RPMI7951 (cell line): ENCODE results near the gene PTPRG. TPM values are rescaled to one million over a fixed set of nuclear protein-coding genes. Genes with fewer than 3 reads are reported as not detected.
"Not testable (repeated sequence)": the region's sequence is repeated elsewhere in the genome, so short reads cannot be mapped to it uniquely, and the experiment has no call there.

Experiments used
- DNase-seq: peaks from one replicate; pipeline ENCODE4 v3.0.0-alpha.2; 2012; ENCODE audit warnings: low read depth
- total RNA-seq: library from RNA; depleted of rRNA; stranded (reverse); fragments of >200 nt; shearing (Covaris generic); gene quantifications from 2 replicates; pipeline ENCODE4 v1.2.3, GENCODE V29; 2014

The PTPRG gene
- total RNA-seq, 1 experiment from 2014 or later: 43.0 TPM

DNA sequence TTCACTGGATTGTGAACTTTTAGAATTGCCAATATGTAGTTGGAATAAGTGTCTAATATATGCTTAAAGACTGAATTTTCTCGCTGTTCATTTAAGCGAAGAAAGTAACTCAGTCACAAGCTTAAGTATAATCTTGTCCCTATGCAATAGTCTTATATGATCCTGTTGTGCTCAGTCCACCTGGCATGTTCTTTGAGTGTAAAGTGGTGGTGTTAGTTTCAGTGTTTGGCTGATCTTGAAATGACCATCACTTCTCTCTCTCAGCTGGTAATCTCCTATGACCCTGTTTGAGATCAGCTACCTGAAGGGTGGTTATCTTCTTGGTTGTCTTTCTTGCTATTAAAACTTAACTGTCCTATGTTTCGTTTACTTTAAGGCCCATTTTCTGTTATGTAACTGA is 197.5 kb downstream of the PTPRG start:
- no peak for DNase-seq

DNA sequence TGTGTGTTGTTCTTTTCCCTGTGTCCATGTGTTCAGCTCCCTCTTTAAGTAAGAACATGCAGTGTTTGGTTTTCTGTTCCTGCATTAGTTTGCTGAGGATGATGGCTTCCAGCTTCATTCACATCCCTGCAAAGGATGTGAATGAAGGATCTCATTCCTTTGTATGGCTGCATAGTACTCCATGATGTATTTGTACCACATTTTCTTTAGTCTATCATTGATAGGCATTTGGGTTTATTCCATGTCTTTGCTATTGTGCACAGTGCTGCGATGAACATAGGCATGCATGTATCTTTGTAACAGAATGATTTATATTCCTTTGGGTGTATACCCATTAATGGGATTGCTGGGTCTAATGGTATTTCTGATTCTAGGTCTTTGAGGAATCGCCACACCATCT is 199.4 kb downstream of the PTPRG start:
- DNase-seq: not testable (repeated sequence)

DNA sequence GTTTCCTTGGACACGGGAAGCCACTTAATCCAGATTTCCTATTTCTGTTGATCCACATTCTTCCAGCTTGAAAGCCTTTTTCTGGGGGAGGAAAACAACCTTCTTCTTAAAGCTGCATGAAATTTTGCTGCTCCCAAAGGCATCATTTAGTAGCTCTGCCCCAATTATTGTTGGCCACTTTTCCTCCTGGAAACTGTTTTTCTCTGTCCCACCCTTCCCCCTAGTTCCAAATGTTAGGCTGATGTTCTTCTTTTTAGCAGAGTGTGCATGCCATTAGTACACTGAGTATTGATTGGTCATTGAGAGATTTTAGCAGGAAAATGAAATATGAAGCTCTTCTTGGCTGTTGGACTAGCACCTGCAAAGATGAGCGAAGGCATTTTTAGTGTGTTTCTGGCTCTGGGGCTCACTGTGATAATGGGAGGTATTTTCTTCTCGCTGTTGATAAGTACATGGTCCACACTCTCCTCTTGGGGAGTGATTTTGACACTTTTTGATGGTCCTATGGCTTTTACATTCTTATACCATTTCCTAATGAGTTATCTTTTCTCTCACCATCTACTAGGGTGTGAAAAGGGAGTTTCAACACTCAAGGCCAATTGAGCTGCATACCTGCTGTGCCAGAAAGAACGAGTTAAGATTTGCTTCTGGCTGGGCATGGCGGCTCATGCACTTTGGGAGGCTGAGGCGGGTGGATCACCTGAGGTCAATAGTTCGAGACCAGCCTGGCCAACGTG is 200.5 kb downstream of the PTPRG start:
- DNase-seq: no peak

DNA sequence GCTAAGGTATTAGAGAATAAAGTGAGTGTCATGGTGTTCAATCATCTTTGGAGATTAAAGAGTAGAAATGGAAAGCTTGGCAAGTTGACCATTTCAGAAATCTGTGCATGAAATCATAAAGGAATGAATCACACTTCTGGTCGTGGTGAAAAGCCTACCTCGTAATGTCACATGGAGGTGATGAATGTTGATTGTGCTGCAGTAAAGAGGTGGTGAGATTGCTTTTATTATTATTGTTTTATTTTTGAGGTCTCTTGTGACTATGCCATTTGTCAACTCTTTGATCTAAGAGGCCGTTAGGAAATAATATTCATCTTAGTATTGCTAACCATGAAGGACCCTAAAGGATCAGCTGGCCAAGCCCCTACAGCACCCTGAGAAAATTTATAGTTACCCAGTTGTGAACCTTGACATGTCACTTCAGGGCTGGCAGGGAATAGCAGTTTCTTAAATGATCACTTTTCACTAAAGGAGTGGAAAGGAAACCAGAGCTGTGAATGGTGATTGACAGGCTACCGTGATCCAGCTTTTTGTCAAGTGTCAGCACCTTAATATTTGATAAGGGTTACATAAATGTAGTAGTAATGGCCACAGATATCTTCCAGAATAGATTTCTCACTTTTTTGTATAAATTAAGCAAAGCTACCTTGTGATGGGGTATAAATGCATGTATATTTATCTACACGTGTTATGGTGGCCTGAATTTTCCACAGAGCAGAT is 203.9 kb downstream of the PTPRG start:
- DNase-seq: no peak

DNA sequence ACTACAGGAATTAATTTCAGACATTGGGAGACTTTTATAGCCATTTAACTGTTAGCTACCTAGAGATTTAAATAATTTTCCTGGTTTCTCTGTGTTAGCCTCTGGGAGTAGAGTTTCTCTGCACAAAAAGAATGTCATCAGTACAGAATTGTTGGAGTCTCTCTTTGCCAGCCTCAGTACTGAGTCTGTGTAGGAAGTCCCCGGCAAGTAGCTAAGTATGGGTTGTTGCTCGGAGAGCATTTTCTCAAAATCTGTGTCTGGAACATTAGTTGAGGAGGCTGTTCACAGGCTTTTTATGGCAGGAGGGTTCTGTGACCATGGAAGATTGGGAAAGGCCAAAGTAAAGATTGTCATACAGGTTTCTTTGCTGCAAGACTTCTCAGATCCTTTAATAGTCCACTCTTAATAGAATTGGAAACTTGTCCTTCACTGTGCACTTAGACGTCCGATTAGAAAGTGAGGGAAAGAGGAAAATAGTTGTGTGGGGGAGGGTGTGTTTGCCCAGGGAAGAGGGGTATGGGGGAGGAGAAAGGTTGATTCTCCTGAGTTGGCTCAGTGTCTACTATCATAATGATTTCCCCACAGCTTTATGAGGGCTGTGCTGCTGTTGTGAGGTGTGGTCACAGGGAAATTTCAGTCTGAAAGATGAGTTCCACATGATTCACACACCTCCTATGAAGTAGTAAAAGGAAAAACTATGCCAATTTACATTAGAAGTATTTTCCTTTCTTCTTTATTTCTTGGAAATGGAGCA is 207.1 kb downstream of the PTPRG start:
- DNase-seq: no peak

DNA sequence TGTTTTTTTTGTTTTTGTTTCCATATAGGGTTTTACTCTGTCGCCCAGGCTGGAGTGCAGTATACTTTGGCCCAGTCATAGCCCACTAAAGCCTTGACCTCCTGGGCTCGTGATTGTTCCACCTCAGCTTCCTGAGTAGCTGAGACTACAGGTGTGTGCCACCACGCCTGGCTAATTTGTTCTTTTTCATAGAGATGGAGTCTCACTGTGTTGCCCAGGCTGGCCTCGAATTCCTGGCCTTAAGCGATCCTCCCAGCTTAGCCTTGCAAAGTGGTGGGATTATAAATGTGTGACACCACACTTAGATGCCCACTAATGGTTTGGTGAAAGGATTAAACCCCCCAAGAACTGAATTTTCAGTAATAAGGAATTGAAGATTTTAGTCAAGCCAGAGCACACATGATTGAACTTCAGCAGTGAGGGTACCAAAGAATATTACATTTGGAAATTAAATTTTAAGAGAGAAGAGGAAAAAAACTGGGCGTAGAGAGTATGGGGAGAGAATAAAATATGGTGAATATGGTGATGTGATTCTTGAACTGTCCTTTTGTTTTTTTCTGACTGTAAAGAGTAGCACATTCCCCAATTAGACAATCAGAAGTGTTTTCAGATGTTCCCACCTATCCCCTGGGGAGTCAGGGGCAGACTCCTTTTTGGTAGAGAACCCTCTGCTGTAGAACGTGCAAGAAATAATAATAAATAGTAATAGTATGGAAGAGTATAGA is 208.1 kb downstream of the PTPRG start:
- no peak for DNase-seq

DNA sequence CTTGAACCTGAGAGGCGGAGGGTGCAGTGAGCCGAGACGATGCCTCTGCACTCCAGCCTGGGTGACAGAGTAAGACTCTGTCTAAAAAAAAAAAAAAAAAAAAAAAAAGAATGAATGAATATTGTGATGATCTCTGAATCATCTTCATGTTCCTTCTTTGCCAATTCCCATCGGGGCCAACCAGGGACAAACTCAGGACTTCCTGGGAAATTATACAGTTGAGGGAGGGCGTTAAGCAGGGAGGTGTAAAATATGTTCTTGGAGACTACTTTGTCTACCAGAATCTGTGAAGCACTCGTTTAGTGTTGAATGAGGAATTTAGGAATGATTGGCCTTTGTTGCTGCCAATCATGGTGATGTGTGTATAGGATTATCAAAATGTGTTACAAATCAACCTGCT is 210.6 kb downstream of the PTPRG start:
- DNase-seq: no peak

DNA sequence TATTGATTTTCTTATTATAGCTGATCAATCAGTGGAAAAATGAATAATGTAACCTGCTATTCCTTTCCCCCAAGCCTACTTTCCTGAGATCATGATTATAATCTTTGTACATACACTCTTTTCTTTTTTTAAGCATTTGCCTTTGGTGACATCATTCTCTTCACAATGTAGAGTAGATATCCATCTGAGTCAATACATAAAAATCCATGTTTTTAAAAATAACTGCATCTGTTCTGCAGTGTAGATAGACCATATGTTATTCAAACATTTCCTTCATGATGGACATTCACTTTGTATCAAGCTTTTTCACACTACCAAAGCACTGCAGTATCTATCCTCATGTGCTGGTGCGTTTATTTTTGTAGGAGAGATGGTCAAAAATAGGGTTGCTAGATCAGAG is 211.1 kb downstream of the PTPRG start:
- DNase-seq: no peak

DNA sequence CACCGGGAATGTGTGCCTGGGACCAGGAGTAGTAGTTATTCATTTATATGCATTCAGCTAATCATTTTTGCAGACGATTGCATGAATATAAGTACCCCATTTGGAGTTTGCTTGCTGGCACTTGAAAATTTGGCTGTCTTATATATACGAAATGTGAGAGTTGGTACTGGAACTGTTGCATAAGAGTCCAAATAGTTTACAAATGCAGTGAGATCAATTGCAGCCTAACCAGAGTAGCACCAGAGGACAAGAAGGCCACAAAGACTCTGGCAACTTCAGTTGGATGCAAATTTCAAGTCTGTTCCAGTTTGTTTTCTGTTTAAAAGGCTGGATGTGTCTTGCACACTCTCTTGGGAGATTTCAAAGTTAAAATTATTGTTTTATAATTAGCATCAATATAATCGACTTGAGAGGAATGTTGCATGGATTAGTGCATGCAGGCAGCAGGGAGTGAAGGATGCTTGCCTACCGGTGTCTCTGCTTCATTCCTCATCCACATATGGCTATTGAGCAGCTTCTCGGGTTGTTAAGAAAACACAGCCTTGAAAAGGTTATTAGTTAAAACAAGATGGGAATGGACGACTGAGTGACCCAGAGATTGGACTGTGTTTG is 213.0 kb downstream of the PTPRG start:
- DNase-seq: no peak

DNA sequence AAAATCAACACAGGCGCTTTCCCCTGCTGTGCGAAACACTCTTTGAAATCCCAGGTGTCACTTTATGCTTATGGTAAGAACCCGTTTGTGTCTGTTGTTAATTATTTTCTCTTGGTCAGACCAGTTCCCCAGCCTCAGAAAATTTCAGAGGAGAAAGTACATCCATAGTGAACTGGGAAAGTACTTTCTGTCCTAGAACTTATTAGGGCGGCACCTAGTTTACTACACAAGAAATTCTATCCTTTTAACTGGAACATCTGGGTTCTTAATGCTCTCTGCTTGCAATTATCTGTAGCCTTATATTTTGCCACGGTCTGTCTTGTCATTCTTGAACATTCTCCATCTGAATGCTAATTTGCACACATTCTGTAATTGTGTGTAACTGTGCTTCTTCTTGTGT is 215.0 kb downstream of the PTPRG start:
- DNase-seq: no peak

DNA sequence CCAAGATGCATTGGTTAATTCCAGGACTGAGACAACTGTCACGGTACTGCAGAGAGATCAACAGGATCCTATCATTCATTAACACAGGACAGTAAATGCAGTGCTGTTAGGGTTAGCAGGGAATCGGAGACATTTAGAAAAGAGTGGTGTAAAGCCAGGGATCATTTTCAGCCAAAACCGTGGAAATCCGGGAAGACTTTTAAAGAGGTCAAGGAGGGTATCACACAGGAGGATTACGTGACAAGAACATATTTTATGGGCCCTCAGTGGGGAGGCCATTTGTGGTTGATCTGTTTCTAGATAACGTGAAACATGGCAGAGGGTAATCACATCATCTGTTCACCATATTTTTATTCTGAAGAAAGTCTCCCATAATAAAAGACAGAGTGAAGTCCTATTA is 216.1 kb downstream of the PTPRG start:
- DNase-seq: peak; percentile 80

DNA sequence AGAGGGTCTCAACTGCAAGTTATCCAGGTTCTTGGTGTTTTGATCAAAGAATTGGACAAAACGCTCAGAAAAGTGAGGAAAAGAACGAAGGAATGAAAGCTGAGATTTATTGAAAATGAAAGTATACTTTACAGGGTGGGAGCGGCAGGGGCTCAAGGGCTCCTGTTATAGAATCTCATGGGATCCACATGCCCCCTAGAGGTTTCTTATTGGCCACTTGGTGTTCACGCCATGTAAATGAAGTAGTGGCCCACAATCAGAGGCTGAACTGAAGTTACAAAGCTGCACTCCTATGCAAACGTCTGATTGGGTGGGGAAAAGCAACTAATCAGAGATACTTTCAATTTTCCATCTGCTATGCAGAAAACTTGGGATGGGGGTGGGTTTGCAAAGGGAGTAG is 216.7 kb downstream of the PTPRG start:
- peak; percentile 53 for DNase-seq

DNA sequence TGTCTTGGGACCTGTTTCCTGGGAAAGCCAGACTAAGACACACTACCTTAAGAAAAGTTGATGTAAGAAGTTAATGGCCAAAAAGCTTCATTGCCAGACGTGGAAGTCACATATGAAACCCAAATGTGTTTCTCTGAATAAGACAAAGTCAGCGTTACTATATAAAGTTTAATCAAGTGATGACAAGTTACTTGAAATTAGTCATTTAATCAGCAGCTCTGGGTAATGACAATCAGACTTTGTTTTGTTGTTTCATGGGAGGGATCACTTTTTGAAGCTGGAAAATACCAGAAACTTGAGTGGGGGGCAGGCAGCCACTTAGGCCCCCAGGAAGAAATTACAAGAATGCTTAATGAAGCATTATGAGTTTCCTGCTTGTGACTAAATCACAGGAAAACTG is 218.6 kb downstream of the PTPRG start:
- DNase-seq: no peak

DNA sequence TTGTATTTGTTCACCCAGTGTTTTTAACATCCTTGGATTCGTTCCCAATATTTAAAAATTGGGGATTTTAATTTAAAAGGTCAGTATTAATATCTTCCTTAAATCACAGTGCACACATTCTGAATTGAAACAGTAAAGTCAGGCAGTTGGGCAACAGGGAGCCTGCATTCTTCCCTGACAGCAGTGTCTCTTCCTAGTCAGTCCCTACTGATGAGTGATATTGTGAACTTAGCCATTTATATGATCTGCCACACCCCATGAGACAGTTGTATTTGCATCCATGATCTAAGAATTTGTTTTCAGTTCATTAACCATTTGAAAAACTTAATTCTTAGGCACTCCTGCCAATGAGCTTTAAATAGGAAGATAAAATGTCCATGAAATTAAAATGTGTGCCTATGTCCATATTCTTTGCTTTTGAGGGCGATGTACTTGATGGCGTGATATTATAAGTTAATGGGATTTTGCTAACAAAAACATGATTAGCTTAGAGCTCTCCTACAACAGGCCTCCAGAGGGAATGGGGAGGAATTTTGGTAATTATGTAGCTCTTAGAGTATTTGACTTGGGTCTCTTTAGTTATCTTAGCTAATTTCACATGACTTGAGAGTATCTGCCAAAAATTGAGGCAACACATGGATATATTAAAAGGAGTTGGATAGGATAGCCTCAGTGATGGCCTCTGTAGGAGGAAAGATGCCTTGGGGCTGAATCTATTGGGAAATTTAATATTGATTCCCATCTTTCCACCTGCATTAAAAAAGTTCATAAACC is 219.3 kb downstream of the PTPRG start:
- DNase-seq: no peak

DNA sequence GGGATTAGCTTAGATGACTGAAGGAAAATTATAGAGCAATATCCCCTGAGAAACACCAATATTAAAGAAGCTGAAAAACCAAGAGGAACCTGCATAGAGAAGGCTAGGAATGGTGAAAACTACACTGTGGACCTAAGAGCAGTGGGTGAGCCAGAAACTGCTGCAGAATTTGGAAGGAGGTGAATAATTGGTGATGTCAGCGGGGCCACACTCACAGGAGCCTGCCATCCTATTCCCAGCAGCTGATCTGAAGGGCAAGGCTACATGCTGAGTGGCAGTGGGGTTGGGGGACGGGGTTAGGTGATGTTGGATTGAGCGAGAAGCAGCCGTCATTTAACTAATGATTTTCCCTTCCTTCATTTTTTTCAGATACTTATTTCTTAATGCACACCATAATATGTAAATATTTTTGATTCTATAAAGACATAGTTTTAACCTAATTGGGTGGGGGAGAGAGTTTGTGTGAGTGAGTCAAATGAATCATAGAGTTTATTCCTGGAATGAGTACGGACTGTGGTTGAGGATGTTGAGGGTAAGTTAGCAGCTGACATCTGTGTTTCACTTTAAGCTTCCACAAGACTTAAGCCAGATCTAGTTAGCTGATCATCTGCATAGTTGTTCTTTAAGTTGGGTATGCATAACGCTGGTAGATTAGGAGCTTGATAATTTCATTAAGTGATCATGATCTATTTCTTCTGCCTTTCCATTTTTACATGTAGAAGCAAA is 222.8 kb downstream of the PTPRG start:
- DNase-seq: peak; percentile 81

DNA sequence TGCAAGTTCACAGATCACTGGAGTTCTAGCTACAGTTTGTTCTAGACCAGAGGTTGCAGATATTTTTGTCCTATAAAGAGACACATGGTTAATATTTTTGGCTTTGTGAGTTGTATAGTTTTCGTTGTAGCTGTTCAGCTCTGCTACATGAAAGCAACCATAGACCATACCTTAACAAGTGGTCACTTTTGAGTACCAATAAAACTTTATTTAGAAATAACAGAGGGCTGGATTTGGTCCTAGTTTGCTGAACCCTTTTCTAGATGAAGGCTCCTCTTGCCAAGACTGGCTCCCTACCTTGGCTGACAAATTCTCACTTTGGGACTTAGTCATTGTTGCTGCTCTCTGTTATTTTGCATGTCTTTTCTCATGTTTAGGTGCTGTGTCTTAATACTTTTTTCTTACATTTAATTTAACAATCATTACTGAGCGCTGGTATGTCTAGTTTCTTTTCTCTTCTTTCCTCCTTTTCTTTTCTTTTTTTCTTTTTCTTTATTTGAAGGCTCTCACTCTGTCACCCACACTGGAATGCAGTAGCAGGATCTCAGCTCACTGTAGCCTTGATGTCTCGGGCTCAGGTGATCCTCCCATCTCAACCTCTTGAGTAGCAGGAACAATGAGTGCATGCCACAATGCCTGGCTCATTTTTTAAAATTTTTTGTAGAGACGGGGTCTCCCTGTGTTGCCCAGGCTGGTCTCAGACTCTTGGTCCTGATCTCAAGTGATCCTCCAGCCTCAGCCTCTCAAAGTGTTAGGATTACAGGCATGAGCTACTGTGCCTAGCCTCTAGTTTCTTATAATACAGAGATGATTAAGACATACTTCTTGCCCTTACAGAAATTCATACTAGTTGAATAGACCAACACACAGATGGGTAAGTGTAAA is 227.5 kb downstream of the PTPRG start:
- DNase-seq: no peak

DNA sequence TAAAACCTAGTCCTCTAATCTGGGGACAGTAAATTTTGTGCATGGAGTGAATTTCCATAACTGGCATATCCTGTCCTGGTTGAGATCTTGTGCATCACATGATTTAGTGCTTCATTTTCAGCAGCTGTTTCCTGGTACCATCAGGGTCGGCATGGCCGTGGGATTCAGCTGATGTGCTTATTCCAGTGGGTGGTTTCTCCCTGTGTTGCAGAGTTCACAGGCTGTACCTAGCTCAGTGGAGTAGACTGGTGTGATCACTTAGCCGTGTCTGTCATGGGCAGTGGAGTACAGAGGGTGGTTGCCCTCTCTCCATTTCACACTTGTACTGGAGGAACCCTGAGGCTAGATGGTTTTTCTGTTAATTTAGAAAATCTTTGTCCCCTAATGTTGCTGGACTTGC is 228.5 kb downstream of the PTPRG start:
- DNase-seq: no peak

DNA sequence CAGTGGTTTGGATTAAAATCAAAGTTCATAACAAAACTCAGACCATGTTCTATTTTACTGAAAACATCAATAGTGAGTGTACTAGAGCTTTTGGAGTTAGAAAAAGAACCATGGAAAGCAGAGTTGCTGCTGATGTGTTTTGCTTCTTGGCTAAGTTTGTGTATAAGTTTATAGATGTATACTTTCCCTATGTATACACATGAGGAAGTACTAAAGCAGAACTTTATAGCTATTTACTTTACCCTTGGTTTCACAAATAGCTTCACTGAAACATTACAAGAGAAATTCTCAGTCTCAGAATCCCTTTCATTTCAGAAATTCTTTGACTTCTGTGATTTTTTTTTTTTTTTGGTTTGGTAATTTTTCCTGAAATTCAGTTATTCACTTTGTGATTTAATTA is 229.0 kb downstream of the PTPRG start:
- DNase-seq: no peak

DNA sequence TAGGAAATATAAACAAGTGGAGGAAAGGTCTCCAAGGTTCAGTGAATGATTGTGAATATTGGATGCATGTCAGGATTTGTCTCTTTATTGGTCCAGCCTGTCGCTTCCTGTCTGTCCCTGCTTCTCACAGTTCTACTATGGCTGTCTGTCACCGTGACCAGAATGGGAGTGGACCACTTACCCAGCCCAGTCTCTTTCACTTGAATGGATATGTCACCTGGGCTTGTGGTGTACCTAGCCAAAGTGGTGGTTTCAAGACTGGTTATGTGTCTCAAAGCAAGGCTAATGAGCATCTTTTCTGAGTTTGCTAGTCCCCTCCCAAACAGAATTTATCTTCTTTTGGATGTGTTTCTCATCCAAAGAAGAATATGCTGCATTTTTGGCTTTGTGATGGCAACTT is 231.7 kb downstream of the PTPRG start:
- DNase-seq: no peak
